Peyer's patch (tissue), 4 donors: ENCODE results near the gene MNX1.

ENCODE experiments used
- CTCF ChIP-seq, 6 experiments: fragments of 450-650 bp in 4 of 6; fragments of 200-600 bp in 2 of 6; sonication (generic) in 1 of 6; IDR thresholded peaks; one replicate each; pipeline ENCODE4 v1.5.1; 2017 to 2019; ENCODE audit warnings: antibody characterized with exemption in 6 of 6, mild to moderate bottlenecking in 3 of 6, moderate library complexity in 1 of 6
- POLR2A ChIP-seq, 2 donors: fragments of 450-650 bp; IDR thresholded peaks; one replicate each; pipeline ENCODE4 v1.5.1; 2017; ENCODE audit warnings: antibody characterized with exemption in 2 of 2, mild to moderate bottlenecking in 2 of 2, moderate library complexity in 2 of 2

- TF ChIP-seq CTCF (IDR thresholded peaks at IDR 0.05), result no peak
- no peak for TF ChIP-seq POLR2A (IDR thresholded peaks at IDR 0.05)
These were observed 9.5 kb downstream of the MNX1 start for GRCh38 chr7:157000741-157001653.
